ENCODE data around the gene DND1. TPM values are rescaled to one million over a fixed set of nuclear protein-coding genes. Genes with fewer than 3 reads are reported as not detected.
"Not testable (repeated sequence)": the region's sequence is repeated elsewhere in the genome, so short reads cannot be mapped to it uniquely, and the experiment has no call there.

DND1 gene
- total RNA-seq: 1 to 10 TPM; 3.2 to 3.4 TPM

DNA sequence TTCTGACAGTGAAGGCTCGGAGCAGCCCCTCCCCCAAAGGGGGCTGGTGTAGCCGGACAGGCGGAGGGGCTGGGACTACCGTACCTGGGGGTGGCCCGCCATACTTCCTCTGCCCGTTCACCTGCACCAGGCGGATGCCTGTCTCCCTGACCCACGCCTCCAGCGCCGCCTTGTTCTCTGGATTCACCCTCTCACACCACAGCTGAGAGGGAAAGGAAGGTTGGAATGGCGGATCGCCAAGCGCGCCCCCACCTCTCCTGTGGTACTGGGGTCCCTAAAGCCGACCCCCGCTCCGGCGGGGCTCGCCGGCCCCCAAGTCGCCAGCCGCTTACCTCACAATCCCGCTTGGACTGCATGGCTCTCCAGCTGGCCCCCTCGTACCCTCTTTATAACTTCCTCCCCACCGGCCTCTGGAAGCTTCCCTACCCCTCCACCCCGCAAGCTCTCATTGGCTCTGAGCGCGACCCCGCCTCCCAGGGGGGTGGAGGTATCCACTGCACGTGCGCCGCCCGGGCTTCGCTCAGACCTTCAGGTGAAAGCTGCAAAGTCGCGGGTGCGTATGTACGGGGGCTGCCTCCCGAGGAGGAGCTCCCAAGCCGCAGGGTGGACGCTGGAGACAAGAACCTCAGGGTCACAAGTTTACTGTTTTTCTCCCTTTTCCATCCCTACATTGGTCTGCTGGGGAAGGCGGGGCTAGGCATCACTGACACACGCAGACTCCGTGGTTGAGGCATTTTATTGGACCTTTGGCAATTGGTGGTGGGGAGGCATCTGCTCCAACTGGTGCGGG is at the start of gene DND1:
DND1 (minus strand) TSS at position 390 of the 790 bp plus-strand sequence; CDS start at position 356, 34 bp downstream.
- ChIA-PET CTCF (no interaction called here), POLR2A (no interaction called here)

DNA sequence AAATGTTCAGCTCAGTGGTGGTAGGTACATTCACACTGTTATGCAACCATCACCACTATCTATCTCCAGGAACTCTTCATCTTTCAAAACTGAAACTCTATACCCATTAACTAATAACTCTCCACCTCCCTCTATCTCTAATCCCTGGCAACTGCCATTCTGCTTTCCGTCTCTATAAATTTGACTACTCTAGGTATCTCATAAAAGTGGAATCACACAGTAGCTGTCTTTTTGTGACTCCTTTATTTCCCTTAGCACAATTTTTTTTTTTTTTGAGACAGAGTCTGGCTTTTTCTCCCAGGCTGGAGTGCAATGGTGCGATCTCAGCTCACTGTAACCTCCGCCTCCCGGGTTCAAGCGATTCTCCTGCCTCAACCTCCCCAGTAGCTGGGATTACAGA is 48.0 kb upstream of the DND1 start:
- CTCF ChIA-PET, POLR2A ChIA-PET: not testable (repeated sequence)

DNA sequence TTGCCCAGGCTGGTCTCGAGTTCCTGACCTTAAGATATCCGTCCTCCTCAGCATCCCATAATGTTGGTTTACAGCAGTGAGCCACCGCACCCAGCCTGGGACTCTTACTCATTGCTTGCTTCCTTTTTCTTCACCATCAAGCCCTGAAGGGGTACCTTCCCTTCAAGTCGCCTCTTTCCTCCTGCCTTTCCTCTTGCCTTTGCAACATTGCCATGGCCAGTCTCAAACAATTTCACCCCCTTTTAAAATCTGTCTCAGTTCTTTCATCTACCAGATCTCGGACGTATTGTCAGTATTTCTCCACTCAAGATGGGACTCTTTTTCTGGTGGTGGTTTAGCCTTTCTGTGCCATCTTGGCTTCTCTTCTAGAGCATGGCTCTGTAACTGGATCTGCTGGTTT is 47.4 kb upstream of the DND1 start:
- POLR2A ChIA-PET: not testable (repeated sequence)
- CTCF ChIA-PET: interaction anchor here (1.2 to 1.3 kb wide), 2 partner anchors 10 to 476 kb away, joined by 4 to 6 read pairs; no protein-coding TSS in a partner anchor

DNA sequence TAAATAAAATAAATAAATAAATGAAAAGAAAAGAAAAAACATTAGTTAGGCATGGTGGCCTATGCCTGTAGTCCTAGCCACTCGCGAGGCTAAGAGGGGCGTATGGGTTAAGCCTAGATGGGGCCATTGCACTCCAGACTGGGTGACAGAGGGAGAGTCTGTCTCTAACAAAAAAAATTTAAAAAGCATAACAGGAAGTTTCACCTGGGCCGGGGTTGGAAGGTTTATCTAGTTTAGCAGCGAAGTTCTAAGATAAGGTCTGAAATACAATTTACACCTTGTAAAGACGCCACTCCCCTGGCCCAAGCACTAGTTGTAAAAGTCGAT is 44.9 kb upstream of the DND1 start:
- POLR2A ChIA-PET: no interaction called here
- CTCF ChIA-PET: interaction anchor here (0.7 kb wide), 1 partner anchor 366 kb away, joined by 3 read pairs; no protein-coding TSS in a partner anchor

DNA sequence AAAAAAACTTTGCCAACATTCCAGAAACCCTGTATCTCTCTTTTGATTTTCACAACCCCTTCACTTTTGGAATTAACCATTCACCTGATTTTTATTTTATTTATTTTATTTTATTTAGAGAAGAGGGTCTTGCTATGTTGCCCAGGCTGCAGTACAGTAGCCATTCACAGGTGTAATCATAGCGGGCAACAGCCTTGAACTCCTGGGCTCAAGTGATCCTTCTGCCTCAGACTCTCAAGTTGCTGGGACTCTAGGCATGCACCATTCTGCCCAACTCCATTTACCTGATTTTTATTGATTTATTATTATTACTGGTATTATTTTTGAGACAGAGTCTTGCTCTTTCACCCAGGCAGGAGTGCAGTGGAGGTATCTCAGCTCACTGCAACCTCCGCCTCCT is 42.9 kb upstream of the DND1 start:
- POLR2A ChIA-PET, CTCF ChIA-PET: not testable (repeated sequence)

DNA sequence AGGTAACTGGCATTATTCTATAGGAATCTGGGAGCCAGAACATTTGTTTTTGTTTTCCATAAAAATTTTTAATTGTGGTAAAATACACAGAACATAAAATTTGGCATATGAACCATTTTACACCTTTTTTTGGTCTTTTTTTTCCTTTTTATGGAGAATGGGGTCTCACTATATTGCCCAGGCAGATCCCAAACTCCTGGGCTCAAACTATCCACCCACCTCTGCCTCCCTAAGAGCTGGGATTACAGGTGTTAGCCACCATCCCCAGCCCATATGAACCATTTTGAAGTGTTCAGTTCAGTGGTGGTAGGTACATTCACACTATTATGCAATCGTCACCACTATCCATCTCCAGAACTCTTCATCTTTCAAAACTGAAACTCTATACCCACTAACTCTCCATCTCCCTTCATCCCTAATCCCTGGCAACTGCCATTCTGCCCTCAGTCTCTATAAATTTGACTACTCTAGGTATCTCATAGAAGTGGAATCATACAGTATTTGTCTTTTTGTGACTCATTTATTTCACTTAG is 40.3 kb upstream of the DND1 start:
- POLR2A ChIA-PET: interaction anchor here (0.7 kb wide), 1 partner anchor 12 kb away, joined by 9 read pairs; no protein-coding TSS in a partner anchor
- CTCF ChIA-PET: no interaction called here

DNA sequence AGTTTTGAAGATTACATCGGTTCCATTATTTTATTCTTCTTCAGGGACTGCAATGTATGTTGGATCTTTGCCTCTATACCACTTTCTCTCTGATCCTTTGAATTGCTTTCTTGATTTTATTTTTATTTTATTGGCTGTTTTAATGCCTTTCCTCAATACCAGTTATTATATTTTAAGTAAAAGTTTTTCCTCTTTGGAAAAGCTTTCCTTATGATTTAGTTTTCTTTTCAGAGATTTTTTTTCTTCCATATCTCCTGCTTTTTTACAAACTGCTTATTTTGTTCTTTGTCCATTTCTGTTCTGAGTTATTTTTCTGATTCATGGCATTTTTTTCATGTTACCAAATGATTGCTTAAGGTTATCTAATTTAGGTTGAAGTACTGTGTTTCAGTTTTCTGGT is 38.4 kb upstream of the DND1 start:
- ChIA-PET POLR2A (interaction anchor here (0.6 to 2.5 kb wide), 3 partner anchors 11 to 375 kb away, joined by 4 to 10 read pairs (median 5); partner anchors contain the start of genes HARS1, HARS2 and ZMAT2), CTCF (interaction anchor here (0.8 to 1.9 kb wide), 5 partner anchors 8 to 880 kb away, joined by 3 to 7 read pairs (median 4); no protein-coding TSS in a partner anchor)

DNA sequence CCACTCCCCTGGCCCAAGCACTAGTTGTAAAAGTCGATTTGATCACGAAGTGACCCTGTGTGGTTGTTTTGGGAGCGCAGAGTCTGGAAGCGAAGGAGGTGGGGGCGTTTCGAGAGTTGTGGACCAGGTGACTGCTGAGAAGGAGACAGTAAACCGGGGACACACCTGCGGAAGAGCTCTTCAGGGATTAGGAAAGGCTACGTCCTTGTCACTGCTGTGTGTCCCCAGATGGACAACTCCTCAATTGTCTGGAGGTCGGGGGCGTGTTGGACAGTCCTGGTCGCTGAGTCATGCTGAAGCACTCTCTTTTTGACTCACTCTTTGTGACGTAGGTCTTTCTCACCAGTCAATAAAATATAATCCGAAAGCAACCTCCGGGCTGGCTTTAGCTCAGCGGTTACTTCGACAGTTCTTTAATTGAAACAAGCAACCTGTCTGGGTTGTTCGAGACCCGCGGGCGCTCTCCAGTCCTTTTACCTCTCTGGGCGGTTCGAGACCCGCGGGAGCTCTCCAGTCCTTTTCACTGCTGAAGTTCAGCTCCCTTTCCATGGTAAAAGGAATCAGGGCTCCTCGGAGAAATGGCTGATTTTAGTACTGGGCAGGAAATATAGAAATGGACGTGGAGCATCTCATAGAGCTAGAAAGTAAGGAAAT is 37.6 kb upstream of the DND1 start:
- CTCF ChIA-PET: interaction anchor here (0.6 to 1.9 kb wide), 9 partner anchors 9 to 881 kb away, joined by 3 to 7 read pairs (median 3); no protein-coding TSS in a partner anchor
- POLR2A ChIA-PET: interaction anchor here (0.9 to 2.5 kb wide), 3 partner anchors 11 to 20 kb away, joined by 5 to 10 read pairs (median 7); partner anchors contain the start of genes HARS1, HARS2 and ZMAT2

DNA sequence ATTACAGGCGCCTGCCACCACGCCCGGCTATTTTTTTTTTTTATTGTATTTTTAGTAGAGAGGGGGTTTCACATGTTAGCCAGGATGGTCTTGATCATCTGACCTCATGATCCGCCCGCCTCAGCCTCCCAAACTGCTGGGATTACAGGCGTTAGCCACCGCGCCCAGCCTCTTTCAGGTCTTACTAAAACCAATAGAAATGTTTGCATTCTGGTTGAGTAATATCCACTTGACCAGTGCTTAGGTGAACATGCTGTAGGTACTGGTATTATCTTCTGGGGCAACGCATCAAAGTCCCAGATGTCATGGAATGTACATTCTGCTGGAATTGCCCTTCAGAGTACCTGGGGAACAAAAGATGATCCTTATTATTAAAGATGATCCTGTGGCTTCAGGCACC is 35.4 kb upstream of the DND1 start:
- CTCF ChIA-PET, POLR2A ChIA-PET: not testable (repeated sequence)

DNA sequence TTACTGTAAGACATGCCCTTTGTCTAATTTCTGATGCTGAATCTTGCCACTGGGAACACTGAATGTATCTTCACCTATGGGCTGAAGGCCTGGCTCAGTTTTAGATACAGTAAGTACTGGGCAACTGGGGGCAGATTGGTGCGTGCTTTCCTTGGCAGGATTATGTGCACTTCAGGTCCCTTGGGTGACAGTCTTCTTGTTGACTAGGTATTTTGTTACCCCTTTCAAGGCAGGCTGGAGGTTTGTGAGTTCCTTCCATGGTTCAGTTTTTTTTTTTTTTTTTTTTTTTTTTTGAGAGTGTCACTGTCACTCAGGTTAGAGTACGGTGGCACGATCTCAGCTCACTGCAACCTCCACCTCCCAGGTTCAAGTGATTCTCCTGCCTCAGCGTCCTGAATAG is 34.4 kb upstream of the DND1 start:
- ChIA-PET POLR2A (no interaction called here), CTCF (no interaction called here)

DNA sequence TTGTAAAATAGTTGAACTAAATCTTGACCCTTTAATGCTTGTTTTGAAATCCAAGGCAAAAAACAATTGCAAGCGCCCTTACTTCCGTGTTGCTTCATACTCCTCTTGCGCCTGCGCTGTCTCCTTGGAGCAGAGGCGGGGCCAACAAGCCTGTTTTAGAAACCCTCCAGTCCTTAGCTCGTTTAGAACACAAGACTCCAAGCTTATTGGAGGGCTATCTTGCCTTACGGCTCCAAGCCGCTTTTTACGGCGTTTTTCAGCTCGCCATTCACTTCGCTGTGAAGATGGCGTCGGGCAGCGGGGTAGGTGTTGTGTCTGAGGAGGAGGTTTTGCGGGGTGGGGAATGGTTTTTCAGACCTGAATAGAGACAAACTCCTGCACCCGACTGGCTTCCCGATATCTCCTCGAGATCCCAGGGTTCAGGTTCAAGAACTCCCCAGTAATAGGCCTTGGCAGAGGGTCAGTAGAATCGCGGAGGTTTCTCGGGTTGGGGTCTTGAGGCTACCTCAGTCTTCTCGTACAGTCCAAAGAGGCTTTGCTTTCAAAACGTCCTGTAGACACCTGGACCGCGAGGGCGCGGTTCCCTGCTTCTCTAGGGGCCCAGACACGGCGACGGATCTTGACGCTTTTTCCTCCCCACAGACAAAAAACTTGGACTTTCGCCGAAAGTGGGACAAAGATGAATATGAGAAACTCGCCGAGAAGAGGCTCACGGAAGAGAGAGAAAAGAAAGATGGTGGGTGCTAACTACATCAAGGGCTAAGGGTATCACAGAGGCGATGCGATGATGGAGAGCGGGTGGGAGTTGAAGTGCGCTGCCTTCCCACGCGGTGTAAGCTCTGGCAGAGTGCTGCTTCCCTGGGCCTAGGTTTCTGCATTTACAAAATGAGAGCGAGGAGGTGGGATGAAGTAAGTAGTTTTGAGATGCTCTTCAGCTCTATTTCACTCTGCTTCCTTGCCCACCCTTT is 27.1 kb upstream of the DND1 start, which contains the start of gene ZMAT2:
ZMAT2 (plus strand) TSS at position 271 of the 968 bp plus-strand sequence; CDS start at position 285, 14 bp downstream.
- CTCF ChIA-PET: interaction anchor here (0.9 to 1.1 kb wide), 2 partner anchors 58 to 456 kb away, joined by 3 to 5 read pairs; no protein-coding TSS in a partner anchor
- POLR2A ChIA-PET: interaction anchor here (0.5 to 2.0 kb wide), 5 partner anchors 10 to 145 kb away, joined by 3 to 13 read pairs (median 5); partner anchors contain the start of genes HARS1, HARS2, IK and NDUFA2

DNA sequence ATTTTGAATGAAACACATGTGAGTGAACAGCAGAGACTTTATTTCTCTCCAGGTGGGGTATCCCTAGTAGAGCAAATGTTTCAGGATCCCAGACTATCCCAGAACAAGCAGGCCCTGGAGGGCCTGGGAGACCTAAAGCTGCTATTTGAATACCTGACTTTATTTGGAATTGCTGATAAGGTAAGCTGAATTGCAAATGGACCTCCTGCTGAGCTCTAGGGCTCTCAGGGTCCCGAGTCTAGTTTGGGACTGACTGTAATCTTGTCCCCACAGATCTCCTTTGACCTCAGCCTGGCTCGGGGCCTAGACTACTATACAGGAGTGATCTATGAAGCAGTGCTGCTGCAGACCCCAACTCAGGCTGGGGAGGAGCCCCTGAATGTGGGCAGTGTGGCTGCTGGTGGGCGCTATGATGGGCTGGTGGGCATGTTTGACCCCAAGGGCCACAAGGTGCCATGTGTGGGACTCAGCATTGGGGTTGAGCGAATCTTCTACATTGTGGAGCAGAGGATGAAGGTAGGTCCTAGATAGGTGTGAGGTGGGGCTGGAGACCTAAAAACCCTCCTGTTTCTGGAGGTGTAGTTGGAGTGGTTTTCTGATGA is 23.6 kb upstream of the DND1 start:
- ChIA-PET CTCF (interaction anchor here (0.6 to 1.1 kb wide), 2 partner anchors 14 to 322 kb away, joined by 3 read pairs; no protein-coding TSS in a partner anchor), POLR2A (no interaction called here)

DNA sequence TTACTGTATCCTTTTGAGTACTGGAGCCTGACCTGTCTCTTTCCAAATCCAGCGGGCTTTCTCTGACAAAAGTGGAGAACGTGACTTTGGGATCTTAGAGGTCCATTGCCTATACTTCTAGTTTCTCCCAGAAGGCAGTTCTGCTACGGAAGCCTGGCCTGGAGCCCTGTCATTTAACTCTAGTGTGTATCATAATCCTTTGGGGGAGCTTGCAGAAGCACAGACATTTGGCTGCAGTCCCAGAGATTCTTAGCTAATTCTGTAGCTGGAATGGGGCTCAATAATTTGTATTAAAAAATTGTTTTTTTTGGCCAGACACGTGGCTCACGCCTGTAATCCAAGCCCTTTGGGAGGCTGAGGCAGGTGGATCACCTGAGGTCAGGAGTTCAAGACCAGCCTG is 20.9 kb upstream of the DND1 start:
- ChIA-PET CTCF (no interaction called here), POLR2A (no interaction called here)

DNA sequence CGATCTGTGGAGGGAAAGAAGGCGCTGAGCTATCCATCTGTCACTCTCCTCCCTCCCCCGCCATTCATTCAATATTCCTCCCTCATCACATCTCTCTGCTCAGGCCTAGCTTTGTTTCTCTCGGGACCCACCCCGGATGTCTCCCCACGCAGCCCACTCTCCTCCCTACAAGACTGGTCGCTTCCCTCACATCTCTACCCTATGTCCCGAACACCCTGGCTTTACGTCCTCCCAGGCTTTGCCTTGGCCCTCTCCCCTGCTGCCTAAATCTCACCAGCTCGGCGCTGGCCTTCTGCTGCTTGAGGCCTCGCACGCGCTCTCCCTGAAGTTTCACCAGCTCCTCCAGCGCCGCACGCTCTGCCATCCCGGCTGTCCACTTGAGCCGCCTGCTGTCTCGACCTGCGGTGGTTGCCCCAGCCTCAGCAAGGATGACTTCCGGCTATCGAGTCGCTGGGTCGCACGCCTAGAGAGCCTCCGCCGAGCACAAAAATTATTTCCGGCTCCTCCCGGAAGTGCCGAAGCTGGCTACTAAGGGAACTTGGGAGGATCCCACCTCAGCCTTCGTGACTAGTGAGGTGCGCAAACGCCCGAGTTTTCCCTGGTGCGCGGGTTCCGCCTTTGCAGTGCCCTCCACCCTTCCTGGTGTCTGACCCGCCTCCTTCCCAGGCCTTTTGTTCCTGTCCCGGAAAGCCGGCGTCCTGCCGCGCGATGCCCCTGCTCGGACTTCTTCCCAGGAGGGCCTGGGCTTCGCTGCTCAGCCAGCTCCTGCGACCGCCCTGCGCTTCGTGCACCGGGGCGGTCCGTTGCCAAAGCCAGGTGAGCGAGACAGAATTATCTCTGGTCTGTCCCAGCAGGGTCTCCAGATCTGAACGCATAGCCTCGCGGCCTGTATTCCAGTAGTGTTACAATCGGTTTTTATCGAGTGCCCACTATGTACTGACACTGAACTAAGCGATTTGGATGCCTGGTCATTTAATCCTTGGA is 17.9 kb upstream of the DND1 start, which contains the start of the genes HARS1 and HARS2:
HARS1 (minus strand) TSS at position 430 of the 984 bp plus-strand sequence; CDS start at position 364, 66 bp downstream.
HARS2 (plus strand) TSS at position 515 of the 984 bp plus-strand sequence; CDS start at position 709, 194 bp downstream.
- ChIA-PET POLR2A (interaction anchor here (0.6 to 1.9 kb wide), 11 partner anchors 9 to 295 kb away, joined by 3 to 13 read pairs (median 4); partner anchors contain the start of genes APBB3, IK, NDUFA2 and SLC35A4), CTCF (interaction anchor here (1.3 kb wide), 1 partner anchor 59 kb away, joined by 3 read pairs; no protein-coding TSS in a partner anchor)

DNA sequence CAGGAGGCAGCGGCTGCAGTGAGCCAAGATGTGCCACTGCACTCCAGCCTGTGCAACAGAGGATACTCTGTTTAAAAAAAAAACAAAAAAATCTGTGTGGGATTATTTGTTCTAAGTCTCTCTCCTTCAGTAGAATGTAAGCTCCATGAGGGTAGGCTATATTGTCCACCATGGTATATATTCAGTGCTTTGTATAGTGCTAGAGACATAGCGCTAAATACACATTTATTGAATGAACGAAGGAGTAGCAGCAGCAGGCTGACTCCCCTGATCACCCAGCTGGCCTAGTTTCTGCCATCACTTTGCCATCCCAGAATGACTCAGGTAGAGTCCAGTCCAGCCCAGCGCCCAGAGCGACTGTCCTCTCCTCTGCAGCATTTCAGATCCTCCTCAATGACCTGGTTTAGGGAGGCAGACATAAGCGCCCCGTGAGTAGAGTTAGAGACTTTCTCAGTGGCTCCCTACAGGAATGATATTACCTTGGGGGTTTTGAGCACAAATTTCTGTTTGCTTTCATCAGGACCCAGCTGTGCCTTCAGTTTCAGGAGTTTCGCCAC is 17.1 kb upstream of the DND1 start:
- POLR2A ChIA-PET: interaction anchor here (0.8 to 1.9 kb wide), 10 partner anchors 8 to 129 kb away, joined by 3 to 13 read pairs (median 4); partner anchors contain the start of genes APBB3, IK, NDUFA2 and SLC35A4
- CTCF ChIA-PET: interaction anchor here (1.3 kb wide), 1 partner anchor 58 kb away, joined by 3 read pairs; no protein-coding TSS in a partner anchor

DNA sequence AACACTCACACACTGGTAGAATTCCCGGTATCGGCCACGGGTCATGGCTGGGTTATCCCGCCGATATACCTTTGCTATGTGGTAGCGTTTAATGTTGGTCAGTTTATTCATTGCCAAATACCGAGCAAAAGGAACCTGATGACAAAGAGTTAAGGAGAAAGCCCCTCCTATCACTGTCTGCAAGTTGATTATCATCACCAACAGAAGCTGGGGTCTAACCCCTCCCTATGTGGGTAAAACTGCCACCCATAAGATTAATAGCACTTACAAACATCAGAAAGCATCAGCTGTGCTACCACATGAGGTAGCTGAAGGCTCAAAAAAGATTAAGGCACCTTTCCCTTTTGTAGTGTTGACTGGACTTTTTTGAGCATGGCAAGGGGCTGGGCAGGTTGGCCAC is 5.6 kb upstream of the DND1 start:
- CTCF ChIA-PET: no interaction called here
- POLR2A ChIA-PET: interaction anchor here (1.2 kb wide), 1 partner anchor 12 kb away, joined by 3 read pairs; the partner anchor contains the start of genes HARS1 and HARS2
